C4-2B (cell line): ENCODE data around the gene NKPD1.

Experiments used
- H3K27ac ChIP-seq: fragments of 450-650 bp; 2 replicates; pipeline ENCODE4 v1.5.1; 2017
- CTCF ChIP-seq: fragments of 450-650 bp; conservative IDR thresholded peaks from 2 replicates; pipeline ENCODE4 v1.5.1; 2017; ENCODE audit warnings: mild to moderate bottlenecking
- ZFX ChIP-seq: fragments of 450-650 bp; IDR thresholded peaks from 2 replicates; pipeline ENCODE4 v1.6.1; 2017

NKPD1 gene

GRCh38 chr19:45140533-45140932 lies 20.2 kb downstream of the NKPD1 start:
- no peak overlapping the region for H3K27ac ChIP-seq
- TF ChIP-seq ZFX (no peak), CTCF (no peak)

GRCh38 chr19:45140144-45140503 lies 20.7 kb downstream of the NKPD1 start:
- no peak for TF ChIP-seq CTCF
- TF ChIP-seq ZFX, result no peak
- no peak overlapping the region for H3K27ac ChIP-seq

GRCh38 chr19:45139286-45140143 lies 21.3 kb downstream of the NKPD1 start:
- H3K27ac ChIP-seq, result no peak overlapping the region
- TF ChIP-seq CTCF, result no peak
- no peak for TF ChIP-seq ZFX

GRCh38 chr19:45138303-45138751 lies 22.5 kb downstream of the NKPD1 start:
- TF ChIP-seq CTCF (no peak), ZFX (no peak)
- H3K27ac ChIP-seq, result no peak overlapping the region

GRCh38 chr19:45137179-45137761 lies 23.5 kb downstream of the NKPD1 start:
- H3K27ac ChIP-seq, result no peak overlapping the region
- TF ChIP-seq ZFX (no peak), CTCF (no peak)

- no peak overlapping the region for H3K27ac ChIP-seq
- TF ChIP-seq CTCF (no peak), ZFX (no peak)
Observed at GRCh38 chr19:45136507-45137178, 24.1 kb downstream of the NKPD1 start.

- TF ChIP-seq CTCF, result no peak
- no peak for TF ChIP-seq ZFX
Observed at GRCh38 chr19:45135176-45135885, 25.5 kb downstream of the NKPD1 start.

More at GRCh38 chr19:45135176-45135885, 25.5 kb downstream of the NKPD1 start:
- no peak overlapping the region for H3K27ac ChIP-seq
